ENCODE data around the gene FNDC11. TPM values are rescaled to one million over a fixed set of nuclear protein-coding genes. Genes with fewer than 3 reads are reported as not detected.

Gene FNDC11
- total RNA-seq, 2 donors from 2014 or later: 0.35 to 0.69 TPM

DNA sequence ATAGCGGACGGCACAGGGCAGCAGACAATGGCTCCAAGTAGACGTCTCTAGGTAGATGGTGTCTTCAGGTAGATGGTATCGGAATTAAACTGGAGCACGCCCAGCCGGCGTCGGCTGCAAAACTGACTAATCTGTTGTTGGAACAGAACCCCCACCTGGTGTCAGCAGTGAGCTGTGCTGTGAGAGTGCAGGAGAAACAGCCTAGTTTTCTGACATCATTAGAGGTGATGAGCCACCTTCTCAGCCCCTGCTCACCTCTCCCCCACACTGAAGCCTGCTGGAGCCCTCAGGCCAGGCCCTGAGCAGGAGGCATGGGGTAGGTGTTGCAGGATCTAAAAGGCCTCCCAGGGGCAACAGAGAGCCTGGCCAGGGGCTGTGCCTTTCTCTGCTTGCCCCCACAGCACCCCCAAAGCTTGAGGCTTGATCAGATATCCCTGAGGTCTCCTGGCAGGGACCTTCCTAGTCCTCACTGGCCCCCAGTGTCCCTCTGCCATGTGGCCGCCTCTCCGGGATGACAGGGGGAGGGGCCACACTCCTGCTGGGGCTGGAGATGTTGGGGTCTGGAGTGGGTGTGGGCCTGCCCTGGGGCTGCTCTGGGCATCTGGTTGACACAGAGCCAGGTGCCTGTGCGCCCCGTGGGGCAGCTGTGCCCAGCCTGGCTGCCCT, 27.0 kb downstream of the FNDC11 start:
- no peaks in the 10 kb centered on the region for H3K36me3 ChIP-seq
- DNase-seq: no peak
- no peaks in the 10 kb centered on the region for H3K9me3 ChIP-seq
- no peaks in the 10 kb centered on the region for H3K27me3 ChIP-seq
- H3K4me1 ChIP-seq: no peaks in the 10 kb centered on the region
- no peak overlapping the region for H3K4me3 ChIP-seq
- no peak overlapping the region for H3K27ac ChIP-seq
- no peak overlapping the region for H3K9ac ChIP-seq (ENCODE audit: low read depth in 2 of 2, low read length in 2 of 2)
- TF ChIP-seq CTCF (IDR thresholded peaks at IDR 0.05): peak; percentile 12
- intact Hi-C loops (cut with DNase I): no loop called here

DNA sequence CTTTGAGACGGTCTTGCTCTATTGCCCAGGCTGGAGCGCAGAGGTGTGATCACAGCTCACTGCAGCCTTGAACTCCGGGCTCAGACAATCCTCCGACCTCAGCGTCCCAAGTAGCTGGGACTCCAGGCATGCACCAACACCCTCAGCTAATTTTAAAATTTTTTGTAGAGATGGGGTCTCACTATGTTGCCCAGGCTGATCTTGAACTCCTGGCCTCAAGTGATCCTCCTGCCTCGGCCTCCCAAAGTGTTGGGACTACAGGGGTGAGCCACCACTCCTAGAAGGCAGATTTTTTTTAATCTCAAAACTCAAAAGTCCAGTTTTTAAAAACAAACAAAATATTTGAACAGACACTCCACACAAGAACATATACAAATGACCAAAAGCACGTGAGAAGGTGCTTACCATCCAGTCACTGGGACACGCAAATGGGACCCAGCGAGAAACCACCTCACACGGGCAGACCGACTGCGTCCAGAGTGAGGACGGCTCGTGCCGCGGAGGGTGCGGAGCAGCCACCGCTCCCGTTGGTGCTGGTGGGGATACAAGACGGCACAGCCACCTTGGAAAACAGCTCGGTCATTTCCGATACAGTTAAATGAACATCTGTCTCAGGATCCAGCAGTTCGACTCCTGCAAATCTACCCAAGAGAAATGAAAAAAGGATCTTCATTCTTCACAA, 28.6 kb downstream of the FNDC11 start:
- intact Hi-C loops (cut with DNase I): no loop called here
- Histone ChIP-seq H3K9ac (ENCODE audit: low read depth in 2 of 2, low read length in 2 of 2) (no peak overlapping the region), H3K4me3 (no peak overlapping the region), H3K27ac (no peak overlapping the region), H3K36me3 (no peaks in the 10 kb centered on the region), H3K9me3 (no peaks in the 10 kb centered on the region), H3K4me1 (no peaks in the 10 kb centered on the region), H3K27me3 (no peaks in the 10 kb centered on the region)
- no peak for TF ChIP-seq CTCF (IDR thresholded peaks at IDR 0.05)
- no peak for DNase-seq

DNA sequence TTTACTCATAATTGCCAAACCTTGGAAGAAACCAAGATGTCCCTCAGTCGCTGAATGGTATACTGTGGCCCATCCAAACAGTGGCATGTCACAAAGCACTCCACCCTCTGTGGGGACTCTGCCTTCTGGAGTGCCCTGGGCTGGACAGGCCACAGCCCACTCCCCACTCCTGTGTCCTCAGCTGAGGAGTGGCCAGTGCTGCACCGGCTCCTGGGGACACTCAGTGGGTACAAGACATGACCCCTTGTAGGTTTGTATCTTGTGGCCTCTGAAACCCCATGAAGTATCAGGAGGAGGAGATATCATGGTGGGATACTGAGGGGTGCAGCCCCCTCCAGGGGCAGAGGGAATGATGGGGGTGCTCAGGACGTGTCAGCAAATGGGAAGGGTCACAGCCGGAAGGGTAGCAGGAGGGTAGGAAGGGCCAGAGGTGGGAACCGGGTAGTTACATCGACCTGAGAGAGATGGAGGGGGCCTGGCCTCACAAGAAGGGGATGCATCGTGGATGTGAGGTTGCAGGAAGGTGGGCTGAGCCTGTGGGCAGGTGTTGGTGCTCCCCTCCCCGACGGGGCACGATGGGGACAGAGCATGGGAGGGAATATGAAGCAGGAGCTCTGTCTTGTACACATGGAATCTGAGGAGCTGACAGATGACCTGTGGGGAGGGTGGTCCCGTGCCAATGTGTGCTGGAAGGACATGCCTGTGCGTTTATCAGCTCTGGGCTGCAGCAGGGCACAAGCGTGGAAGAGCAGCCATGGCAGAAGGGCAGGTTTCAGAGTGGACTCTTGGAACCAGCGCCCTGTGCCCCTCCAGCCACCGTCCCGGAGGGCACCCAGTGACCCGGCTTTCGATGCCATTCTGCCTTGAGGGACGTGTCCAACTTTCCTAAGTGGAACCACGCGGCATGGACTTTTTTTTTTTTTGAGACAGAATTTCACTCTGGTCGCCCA, 31.9 kb downstream of the FNDC11 start:
- Histone ChIP-seq H3K27ac (no peak overlapping the region), H3K36me3 (no peaks in the 10 kb centered on the region), H3K27me3 (no peaks in the 10 kb centered on the region), H3K9me3 (no peaks in the 10 kb centered on the region), H3K9ac (ENCODE audit: low read depth in 2 of 2, low read length in 2 of 2) (no peak overlapping the region), H3K4me1 (no peaks in the 10 kb centered on the region), H3K4me3 (no peak overlapping the region)
- no peak for DNase-seq
- no peak for TF ChIP-seq CTCF (IDR thresholded peaks at IDR 0.05)
- intact Hi-C loops (cut with DNase I): no loop called here

- no peaks in the 10 kb centered on the region for H3K4me1 ChIP-seq
- TF ChIP-seq CTCF (IDR thresholded peaks at IDR 0.05): no peak
- H3K36me3 ChIP-seq: no peaks in the 10 kb centered on the region
- H3K9ac ChIP-seq (ENCODE audit: low read depth in 2 of 2, low read length in 2 of 2): no peak overlapping the region
- no peak overlapping the region for H3K4me3 ChIP-seq
- no peak overlapping the region for H3K27ac ChIP-seq
- H3K9me3 ChIP-seq: no peaks in the 10 kb centered on the region
- H3K27me3 ChIP-seq: no peaks in the 10 kb centered on the region
- intact Hi-C loops (cut with DNase I): no loop called here
- no peak for DNase-seq
Observed at GRCh38 chr20:63586797-63587196, 32.8 kb downstream of the FNDC11 start.

GRCh38 chr20:63587256-63587655, 33.3 kb downstream of the FNDC11 start:
- Histone ChIP-seq H3K9ac (ENCODE audit: low read depth in 2 of 2, low read length in 2 of 2) (no peak overlapping the region), H3K9me3 (no peaks in the 10 kb centered on the region), H3K4me3 (no peak overlapping the region), H3K27me3 (no peaks in the 10 kb centered on the region), H3K27ac (no peak overlapping the region), H3K4me1 (no peaks in the 10 kb centered on the region), H3K36me3 (no peaks in the 10 kb centered on the region)
- TF ChIP-seq CTCF (IDR thresholded peaks at IDR 0.05): no peak
- intact Hi-C loops (cut with DNase I): no loop called here
- DNase-seq: no peak

Measured in colonic mucosa (tissue), 4 donors.